ENCODE results near the gene KLHDC9.

The KLHDC9 gene

DNA sequence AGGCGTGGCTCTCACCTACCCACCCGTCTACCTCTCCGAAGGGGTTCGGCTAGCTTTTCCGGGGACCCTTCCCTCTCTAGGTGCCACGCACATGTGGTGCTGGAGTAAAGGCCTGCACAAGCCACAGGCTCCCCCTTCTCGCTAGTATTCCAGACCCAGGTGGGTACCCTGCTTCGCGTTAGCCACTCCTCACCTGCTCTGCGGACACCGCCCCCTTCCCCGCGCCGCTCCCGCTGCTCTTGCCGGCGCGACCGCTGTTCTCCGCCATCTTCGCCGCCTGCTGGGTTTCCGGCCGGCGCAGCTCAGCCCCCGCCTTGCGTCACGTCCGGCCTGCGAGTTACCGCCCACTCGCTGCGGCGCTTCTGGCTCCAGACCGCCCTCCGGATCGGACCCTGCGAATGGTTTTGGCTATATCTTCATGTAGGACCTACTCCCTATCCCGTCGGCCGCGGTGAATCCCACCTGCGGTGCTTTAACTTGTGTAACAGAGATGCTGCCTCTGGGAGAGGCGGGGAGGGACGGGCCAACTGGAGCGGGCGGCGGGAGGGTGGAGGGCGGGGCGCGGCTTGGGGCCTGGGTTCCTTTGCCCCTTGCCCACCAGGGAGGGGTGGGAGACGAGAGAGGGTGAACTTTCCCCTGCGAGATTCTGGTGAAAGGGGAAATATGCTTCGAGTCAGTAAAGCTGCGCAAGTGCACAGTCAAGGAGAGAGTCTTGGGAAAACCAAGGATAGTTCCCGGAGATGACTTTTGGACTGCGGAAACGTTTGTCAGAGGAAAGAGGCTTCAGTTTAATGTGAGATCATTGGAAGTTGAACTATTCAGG lies 19.8 kb downstream of the KLHDC9 start, which contains the start of the genes NIT1 and PFDN2:
TSS of gene NIT1 (plus strand) at position 347 of the 823 bp plus-strand sequence. CDS start at position 419, 72 bp downstream.
TSS of gene PFDN2 (minus strand) at position 279 of the 823 bp plus-strand sequence. CDS start at position 268, 11 bp downstream.
- peak; percentile 93 for DNase-seq
- Histone ChIP-seq H3K4me3 (ENCODE audit: low read depth, low read length) (peak within 1 kb of the TSS; percentile 59), H3K27me3 (ENCODE audit: insufficient read depth, low read depth, severe bottlenecking) (no peaks in the 10 kb centered on the region), H3K36me3 (peaks cover 65% of the 10 kb centered on the region), H3K9me3 (ENCODE audit: severe bottlenecking) (no peaks in the 10 kb centered on the region), H3K27ac (peak within 1 kb of the TSS; percentile 84)
- no peak for TF ChIP-seq CTCF (IDR thresholded peaks at IDR 0.05; ENCODE audit: low read depth, low read length)

DNA sequence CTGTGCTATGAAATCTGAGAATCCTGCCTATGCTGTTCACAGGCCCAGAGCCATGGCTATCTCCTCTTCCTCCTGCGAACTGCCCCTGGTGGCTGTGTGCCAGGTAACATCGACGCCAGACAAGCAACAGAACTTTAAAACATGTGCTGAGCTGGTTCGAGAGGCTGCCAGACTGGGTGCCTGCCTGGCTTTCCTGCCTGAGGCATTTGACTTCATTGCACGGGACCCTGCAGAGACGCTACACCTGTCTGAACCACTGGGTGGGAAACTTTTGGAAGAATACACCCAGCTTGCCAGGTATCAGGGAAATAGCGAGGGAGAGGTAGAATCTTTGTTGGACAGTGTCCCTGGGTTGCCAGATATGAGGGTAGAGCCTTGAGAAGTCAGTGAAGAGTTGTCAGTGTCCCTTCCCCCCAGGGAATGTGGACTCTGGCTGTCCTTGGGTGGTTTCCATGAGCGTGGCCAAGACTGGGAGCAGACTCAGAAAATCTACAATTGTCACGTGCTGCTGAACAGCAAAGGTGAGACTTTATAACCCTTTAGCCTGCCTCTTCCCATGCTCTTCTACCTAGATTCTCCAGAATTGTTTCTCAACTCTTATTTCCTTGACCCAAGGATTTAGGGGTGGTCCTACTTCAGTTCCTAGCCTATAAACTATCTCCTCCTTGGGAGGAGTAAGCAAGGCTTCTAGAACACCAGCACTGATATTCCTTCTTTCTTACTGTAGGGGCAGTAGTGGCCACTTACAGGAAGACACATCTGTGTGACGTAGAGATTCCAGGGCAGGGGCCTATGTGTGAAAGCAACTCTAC lies 21.1 kb downstream of the KLHDC9 start:
- Histone ChIP-seq H3K27me3 (ENCODE audit: insufficient read depth, low read depth, severe bottlenecking) (no peaks in the 10 kb centered on the region), H3K9me3 (ENCODE audit: severe bottlenecking) (no peaks in the 10 kb centered on the region), H3K27ac (peak overlapping the region; percentile 84; the same call in 1 of the 2 replicates), H3K36me3 (peaks cover 77% of the 10 kb centered on the region), H3K4me3 (ENCODE audit: low read depth, low read length) (no peak overlapping the region; the same call in 1 of the 2 replicates)
- peak; percentile 51 for TF ChIP-seq CTCF (IDR thresholded peaks at IDR 0.05; ENCODE audit: low read depth, low read length)
- DNase-seq: peak; percentile 41

GRCh38 chr1:161121042-161121650 lies 23.0 kb downstream of the KLHDC9 start:
- no peak for DNase-seq
- H3K27ac ChIP-seq: no peak overlapping the region
- H3K36me3 ChIP-seq: peaks cover 82% of the 10 kb centered on the region
- TF ChIP-seq CTCF (IDR thresholded peaks at IDR 0.05; ENCODE audit: low read depth, low read length): no peak
- no peak overlapping the region for H3K4me3 ChIP-seq (ENCODE audit: low read depth, low read length)
- H3K27me3 ChIP-seq (ENCODE audit: insufficient read depth, low read depth, severe bottlenecking): no peaks in the 10 kb centered on the region
- H3K9me3 ChIP-seq (ENCODE audit: severe bottlenecking): no peaks in the 10 kb centered on the region

- no peak overlapping the region for H3K4me3 ChIP-seq (ENCODE audit: low read depth, low read length)
- TF ChIP-seq CTCF (IDR thresholded peaks at IDR 0.05; ENCODE audit: low read depth, low read length): no peak
- H3K27me3 ChIP-seq (ENCODE audit: insufficient read depth, low read depth, severe bottlenecking): no peaks in the 10 kb centered on the region
- no peak for DNase-seq
- no peaks in the 10 kb centered on the region for H3K9me3 ChIP-seq (ENCODE audit: severe bottlenecking)
- H3K27ac ChIP-seq: no peak overlapping the region
- H3K36me3 ChIP-seq: peaks cover 83% of the 10 kb centered on the region
Measured at GRCh38 chr1:161121834-161122233, 23.7 kb downstream of the KLHDC9 start.

DNA sequence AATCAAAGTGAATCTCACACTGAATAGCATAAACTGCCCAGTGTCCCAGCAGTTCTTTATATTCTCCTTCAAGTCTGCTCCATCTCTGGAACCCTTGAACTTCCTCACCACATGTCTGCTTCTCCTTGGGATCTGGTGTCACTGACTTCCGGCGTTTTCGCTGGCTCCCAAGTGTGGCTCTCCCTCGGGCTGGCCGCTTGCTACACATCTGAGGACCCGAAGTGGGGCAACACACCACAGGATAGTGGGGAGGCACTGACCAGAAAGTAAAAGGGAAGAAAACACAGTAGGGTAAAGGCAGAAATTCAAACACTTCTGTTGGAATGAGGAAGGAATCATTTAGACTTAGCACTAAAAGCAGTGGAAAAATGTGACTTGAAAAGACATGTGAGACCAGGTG lies 24.8 kb downstream of the KLHDC9 start:
- H3K4me3 ChIP-seq (ENCODE audit: low read depth, low read length): no peak overlapping the region
- no peak for DNase-seq

More for the DNA sequence above, 24.8 kb downstream of the KLHDC9 start:
- H3K27me3 ChIP-seq (ENCODE audit: insufficient read depth, low read depth, severe bottlenecking): no peaks in the 10 kb centered on the region
- H3K36me3 ChIP-seq: peaks cover 90% of the 10 kb centered on the region
- H3K27ac ChIP-seq: no peak overlapping the region
- no peak for TF ChIP-seq CTCF (IDR thresholded peaks at IDR 0.05; ENCODE audit: low read depth, low read length)
- no peaks in the 10 kb centered on the region for H3K9me3 ChIP-seq (ENCODE audit: severe bottlenecking)
